HTR-8/SVneo (cell line): ENCODE results near the gene HSDL2.
A peak's percentile ranks its signal among the peaks of the same experiment; 100 is the strongest.

Experiments
- DNase-seq: peaks from one replicate; pipeline ENCODE4 v3.0.0; 2011; ENCODE audit warnings: low spot score, mixed read lengths; ENCODE audit not compliant: insufficient read length
- FAIRE-seq: peaks from 2 replicates; lab custom pipeline; 2011; peaks lifted over from hg19 to GRCh38; lab: Jason Lieb, UNC

Gene HSDL2

DNA sequence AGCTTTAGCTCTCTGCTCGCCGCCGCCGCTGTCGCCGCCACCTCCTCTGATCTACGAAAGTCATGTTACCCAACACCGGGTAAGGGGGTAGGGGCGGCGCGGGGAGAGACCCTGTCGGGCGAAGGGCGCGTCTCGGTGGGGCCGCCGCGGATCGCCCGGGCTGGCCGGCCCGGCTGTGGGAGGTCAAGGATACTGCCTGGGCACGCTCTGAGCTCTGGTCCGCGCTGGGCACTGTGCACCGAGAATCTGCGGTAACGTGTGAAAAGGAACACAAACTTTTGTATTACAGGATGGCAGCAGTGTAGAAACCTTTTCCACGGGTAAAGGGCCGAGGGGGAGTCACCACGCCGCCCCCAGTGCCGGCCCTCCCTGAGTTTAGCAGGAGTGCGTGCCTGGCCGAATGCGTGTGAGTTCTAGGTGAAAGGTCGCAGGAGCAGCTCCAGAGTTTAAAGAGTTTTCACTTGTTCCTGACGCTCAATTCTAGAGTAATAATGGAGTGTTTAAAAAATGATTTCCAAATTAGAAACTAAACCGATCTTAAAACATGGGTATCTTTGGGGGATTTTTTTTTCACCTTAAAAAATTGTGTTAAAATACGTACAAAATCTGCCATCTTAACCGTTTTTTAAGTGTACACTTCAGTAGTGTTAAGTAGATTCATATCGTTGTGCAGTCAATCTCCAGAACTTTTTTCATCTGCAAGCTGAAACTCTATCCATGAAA lies at the start of gene HSDL2:
TSS of gene HSDL2 (plus strand) at position 7 of the 723 bp plus-strand sequence. CDS start at position 63, 56 bp downstream.
- DNase-seq (no peak), FAIRE-seq (no peak)

DNA sequence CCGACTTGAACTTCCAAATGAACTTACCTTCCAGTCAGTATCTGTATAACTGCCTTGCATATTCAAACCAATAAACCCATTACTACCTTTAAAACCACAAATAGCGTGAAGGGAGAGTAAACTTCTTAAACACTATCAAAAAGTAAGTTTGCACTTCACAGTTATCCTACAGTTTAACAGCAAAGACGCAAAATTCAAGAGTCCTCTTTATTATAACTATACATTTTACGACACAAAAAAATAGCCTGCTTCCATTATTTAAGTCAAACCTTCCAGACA lies 48.3 kb upstream of the HSDL2 start:
- no peak for FAIRE-seq
- no peak for DNase-seq

DNA sequence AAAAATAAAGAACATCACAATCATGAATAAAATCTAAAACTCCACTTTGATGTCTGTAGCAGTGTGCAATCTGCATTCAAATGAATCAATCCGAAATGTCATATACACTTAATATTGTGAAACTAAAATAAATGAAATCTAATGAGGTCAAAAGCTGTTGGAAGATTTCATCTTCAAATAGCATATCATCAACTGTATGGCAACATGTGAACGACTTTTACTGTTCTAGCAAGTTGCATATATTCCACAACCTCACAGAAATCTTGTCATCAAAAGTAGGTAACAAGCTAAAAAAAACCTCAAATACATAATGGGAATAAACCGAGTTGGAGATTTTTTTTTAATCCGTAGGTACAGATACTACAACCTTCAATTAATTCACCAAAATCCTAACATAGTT lies 47.7 kb upstream of the HSDL2 start:
- no peak for FAIRE-seq
- no peak for DNase-seq

GRCh38 chr9:112332674-112332976 lies 47.3 kb upstream of the HSDL2 start:
- no peak for DNase-seq
- no peak for FAIRE-seq

DNA sequence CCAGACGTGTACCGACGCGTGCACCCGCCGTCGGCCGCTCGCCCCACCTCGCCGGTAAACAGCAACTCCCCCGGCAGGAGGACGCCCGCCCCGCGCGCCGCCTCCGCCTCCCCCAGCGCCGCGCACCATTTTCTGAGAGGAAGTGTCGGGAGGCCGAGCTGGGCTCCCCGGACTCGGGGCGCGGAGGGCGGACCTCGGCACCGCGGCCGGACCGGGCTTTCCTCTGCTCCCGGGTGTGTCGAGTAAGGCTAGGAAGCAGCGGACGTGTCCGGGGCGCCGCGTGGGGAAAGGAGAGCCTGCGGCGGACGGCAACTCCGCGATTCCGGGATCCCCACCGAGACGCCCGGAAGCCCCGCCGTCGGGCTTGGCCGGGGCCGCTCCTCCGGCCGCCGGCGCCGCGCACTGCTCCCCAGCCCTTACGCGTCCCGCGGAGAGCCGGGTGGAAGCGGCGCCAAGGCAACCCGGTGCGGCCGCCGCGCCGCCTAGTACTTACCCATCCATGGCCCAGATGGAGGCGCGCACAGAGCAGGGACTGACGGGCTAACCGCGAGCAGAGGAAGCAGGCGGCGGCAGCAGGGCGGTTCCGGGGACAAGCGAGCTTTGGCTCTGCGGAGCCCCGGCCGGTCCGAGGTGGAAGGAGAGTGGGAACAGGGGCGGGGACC lies 46.8 kb upstream of the HSDL2 start, which contains the start of gene PTBP3:
TSS of gene PTBP3 (minus strand) at position 643 of the 662 bp plus-strand sequence. CDS start 35,754 bp downstream, outside the sequence.
- FAIRE-seq (no peak), DNase-seq (peak; percentile 50)

DNA sequence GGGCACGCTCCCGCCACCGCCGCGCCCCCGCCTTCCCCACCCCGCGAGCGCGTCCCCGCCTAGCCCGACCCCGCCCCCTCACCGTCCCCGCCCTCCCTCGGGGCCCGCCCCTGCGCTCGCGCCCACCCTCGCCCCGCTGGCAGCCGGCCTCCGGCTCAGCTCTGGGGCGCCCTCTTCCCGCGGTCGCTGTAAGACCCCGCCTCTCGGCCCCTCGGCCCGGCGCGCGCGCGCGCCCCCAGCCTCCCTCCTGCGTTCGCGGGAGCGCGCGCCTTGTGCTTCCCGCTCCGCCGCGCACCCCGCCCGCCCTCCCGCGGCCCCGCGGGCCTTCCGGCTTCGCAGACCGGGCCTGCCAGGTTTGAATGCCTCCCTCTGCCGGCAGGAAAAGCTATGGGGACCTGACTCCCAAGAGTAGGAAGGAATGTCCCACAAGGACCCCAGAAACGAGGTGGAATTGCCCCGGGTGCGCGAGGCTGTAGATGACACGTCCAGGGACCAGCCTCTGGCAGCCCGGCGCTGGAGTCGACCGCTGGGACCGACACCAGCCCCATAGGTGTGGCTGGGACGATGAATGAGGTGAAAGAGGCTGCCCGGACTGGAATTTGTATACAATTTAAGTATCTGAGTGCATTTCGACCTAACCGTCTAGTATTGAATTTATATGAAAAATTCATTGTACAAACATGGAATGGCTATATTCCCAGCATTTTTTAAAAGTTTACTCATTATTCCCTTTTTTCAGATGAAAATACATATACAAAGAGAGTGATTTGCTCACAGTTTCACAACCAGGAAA lies 46.1 kb upstream of the HSDL2 start:
- FAIRE-seq (no peak), DNase-seq (peak; percentile 91)

GRCh38 chr9:112334432-112334841 lies 45.5 kb upstream of the HSDL2 start:
- no peak for DNase-seq
- no peak for FAIRE-seq

GRCh38 chr9:112337547-112337946 lies 42.4 kb upstream of the HSDL2 start:
- no peak for FAIRE-seq
- no peak for DNase-seq

DNA sequence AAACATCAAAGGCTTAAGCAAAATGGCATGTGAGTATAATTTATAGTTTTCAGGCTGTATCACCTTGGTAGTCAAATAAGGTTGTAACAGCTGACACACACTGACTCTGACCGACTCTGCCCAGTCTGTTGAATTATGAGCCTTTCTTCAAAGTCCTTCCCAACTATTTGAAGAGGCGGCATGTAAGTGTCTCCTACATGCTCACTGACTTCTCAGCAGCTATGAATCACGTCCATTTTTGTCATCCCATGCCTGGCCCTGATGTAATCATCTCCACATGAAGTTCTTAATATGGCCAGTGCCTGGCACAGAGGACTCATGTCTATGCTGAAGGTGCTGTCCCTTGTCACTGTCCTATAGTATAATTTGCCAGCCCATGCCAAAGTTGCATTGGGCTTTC lies 41.3 kb upstream of the HSDL2 start:
- DNase-seq (no peak), FAIRE-seq (no peak)

DNA sequence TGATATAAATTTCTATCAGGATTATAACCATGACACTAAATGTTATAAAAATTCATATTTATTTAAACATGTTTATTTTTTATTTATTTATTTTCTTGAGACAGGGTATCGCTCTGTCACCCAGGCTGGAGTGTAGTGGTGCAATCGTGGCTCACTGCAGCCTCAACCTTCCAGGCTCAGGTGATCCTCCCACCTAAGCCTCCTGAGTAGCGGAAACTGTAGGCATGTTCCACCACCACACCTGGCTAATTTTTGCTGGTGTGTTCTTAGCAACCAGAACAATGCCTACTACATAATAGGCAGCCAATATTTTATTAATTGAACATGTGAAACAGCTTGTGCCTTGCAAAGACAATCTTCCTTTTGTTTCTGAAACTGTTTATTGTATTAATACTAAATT lies 40.0 kb upstream of the HSDL2 start:
- DNase-seq: no peak
- no peak for FAIRE-seq

DNA sequence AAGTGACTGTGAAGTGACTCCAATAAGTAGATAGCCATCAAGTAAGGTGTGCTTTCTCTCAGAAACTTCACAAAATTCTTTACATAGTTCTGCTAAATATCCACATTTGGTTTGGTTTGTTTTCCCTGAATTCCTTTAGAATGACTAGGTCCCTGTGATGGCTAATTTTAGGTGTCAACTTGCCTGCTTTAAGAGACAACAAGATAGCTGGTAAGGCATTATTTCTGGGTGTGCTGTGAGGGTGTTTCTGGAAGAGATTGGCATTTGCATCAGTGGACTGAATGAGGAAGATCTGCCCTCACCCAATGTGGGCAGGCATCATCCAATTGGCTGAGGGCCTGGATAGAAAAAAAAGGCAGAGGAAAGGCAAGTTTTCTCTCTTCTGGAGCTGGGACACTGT lies 38.2 kb upstream of the HSDL2 start:
- no peak for DNase-seq
- FAIRE-seq: no peak

DNA sequence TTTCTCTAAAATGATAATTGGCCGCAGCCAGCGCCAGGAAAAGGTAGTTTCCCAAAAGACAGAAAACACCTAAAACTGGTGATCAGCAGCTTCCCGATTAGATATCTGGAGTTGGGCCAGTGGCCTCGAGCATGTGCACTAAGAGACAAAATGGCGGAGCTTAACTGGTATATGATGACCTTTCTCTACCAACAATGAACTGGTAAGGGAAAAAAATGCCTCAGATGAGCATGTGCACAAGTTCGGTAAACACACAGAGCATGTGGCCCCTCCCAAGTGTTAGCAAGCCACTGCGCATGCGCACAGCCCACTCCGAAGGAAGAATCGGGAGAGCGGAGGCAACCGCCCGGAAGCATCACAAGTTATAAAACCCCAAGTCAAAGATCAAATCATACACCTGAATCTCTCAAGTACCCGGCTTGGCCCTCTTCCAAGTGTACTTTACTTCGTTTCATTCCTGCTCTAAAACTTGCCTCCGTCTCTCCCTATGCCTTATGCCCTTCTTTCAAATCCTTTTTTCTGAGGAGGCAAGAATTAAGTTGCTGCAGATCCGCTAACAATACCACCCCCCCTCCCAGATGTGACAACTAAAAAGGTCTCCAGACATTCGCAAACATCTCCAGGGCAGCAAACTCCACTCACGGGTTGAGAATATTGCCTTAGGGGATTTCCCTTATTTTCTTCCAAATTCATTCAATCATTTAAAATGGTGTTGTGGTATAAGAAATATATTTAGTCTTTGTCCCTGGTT lies 31.5 kb upstream of the HSDL2 start:
- no peak for DNase-seq
- no peak for FAIRE-seq

- no peak for FAIRE-seq
These were observed 30.9 kb upstream of the HSDL2 start for GRCh38 chr9:112349008-112349333.

DNA sequence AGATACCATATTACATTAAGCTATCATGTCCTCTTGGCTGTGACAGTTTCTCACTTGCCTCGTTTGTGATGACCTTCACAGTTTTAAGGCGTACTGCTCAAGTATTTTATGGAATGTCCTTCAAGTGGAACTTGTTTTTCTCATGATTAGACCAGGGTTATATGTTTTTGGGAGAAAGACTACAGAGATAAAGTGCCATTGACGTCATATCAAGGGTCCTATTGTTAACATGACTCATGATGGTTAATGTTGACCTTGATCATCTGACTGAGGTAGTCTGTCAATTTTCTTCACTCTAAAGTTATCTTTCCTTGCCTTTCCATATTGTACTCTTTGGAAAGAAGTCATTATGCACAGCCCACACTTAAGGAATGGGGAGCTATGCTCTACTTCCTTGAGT lies 28.7 kb upstream of the HSDL2 start:
- DNase-seq (no peak), FAIRE-seq (no peak)

More at GRCh38 chr9:112349008-112349333, 30.9 kb upstream of the HSDL2 start:
- DNase-seq: no peak

- FAIRE-seq (no peak), DNase-seq (no peak)
These were observed 27.7 kb upstream of the HSDL2 start for GRCh38 chr9:112352209-112352608.

DNA sequence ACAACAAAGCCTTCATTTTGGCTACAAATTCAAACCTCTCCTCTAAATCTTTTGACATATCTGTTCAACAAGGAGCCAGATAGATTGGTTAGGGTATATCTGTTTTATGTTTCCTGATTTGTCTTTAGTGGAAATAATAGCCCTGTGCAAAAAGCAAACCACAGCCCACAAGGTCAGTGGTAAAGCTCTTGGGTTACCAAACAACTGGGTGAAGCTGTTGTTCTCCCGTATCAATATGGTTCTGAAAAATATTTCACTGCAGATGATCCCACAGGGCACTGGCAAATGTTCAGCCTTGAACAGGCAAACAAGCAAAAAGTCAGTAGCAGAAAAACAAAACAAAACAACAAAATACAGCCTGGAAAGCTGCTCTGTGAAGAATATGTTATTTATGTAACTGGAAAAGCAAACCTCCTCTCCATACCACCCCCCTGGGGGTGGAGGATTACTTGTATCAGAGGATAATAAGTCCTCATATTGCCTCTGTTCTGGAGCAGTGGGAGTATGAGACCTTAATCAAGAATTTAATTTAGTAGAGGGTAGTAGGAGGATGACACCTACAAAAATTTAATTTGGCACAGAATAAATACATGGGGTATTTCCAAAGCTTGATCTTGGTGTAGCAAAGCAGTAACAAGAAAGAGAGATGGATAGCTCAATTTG lies 25.7 kb upstream of the HSDL2 start:
- DNase-seq (no peak), FAIRE-seq (no peak)

GRCh38 chr9:112355427-112355897 lies 24.4 kb upstream of the HSDL2 start:
- DNase-seq (no peak), FAIRE-seq (no peak)

DNA sequence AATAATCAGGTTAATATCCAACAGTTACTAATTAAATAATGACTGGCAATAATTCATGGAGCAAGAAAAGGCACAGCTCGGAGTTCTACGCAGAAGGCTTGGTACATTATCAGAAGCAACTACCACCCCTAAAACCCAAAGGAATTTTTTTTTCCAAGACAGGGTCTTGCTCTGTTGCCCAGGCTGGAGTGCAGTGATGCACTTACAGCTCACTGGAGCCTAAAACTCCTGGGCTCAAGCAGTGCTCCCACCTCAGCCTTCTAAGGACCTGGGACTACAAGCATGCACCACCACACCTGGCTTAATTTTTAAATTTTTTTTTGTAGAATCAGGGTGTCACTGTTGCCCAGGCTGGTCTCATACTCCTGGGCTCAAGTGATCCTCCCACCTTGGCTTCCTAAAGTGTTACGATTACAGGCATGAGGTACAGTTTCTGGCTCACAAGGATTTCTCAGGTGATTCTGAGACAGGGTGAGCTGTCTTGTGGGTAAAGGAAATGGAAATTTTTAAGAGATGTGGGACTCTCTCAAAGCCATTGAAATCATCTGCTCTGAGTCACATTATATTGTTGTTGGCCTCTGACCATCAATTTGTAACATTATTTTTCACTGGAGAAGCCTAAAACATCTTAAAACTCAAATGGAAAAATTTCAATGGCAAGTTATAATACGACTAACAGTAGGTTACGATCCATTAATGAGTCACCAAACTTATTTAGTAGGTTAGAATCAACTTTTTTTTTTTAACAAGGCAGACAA lies 19.7 kb upstream of the HSDL2 start:
- DNase-seq (no peak), FAIRE-seq (no peak)

DNA sequence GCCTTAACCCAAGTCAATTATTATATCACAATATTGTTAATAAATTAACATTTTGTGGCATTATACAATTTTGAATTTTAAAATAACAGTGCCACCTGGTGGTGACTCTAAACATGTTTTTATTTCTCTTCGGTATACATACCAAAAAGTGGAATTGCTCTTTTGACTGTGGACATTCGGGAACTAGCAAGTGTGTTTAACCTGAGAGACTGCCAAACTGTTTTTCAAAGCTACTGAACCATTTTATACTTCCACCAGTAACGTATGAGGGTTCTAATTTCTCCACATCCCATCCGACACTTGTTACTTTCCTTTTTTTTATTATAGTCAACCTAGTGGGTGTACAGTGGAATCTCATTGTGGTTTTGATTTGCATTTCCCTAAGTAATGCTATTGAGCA lies 18.3 kb upstream of the HSDL2 start:
- DNase-seq (peak; percentile 28), FAIRE-seq (no peak)
